Ovary (tissue), 3 donors: Measurements from ENCODE around the gene MBNL2.

Experiments
- POLR2A ChIP-seq: fragments of 450-650 bp; IDR thresholded peaks from one replicate; pipeline ENCODE4 v1.6.1; 2017; ENCODE audit warnings: antibody characterized with exemption, mild to moderate bottlenecking, moderate library complexity
- TF ChIP-seq, protein P1 (sequence below), 3 donors: fragments of 450-650 bp in 2 of 3; fragments of 200-600 bp in 1 of 3; IDR thresholded peaks; one replicate each; pipeline versions ENCODE4 v1.5.1 to v1.8.0; 2016 to 2022; ENCODE audit warnings: antibody characterized with exemption in 3 of 3, mild to moderate bottlenecking in 1 of 3
- donor health status: DM: no; HTN: no; CAD: no.

DNA sequence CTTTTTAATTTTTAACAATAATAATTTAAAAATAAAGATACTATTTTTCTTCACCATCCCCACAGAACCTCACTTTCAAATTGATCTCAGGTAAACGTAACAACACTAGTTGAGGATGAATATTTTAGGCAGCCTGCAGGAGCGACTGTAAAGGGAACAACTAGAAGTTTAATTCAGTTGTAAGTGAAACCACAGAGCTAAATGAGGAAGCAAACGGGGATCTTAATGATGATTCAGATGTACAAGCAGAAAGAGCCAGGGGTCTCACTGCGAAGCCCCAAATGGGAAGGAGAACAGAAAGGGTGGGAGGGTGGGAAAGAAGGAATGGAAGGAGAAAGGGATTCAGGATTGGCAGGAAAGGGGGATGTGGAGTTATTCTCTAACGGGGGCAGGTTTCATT lies 157.3 kb downstream of the MBNL2 start:
- TF ChIP-seq, protein P1, sequence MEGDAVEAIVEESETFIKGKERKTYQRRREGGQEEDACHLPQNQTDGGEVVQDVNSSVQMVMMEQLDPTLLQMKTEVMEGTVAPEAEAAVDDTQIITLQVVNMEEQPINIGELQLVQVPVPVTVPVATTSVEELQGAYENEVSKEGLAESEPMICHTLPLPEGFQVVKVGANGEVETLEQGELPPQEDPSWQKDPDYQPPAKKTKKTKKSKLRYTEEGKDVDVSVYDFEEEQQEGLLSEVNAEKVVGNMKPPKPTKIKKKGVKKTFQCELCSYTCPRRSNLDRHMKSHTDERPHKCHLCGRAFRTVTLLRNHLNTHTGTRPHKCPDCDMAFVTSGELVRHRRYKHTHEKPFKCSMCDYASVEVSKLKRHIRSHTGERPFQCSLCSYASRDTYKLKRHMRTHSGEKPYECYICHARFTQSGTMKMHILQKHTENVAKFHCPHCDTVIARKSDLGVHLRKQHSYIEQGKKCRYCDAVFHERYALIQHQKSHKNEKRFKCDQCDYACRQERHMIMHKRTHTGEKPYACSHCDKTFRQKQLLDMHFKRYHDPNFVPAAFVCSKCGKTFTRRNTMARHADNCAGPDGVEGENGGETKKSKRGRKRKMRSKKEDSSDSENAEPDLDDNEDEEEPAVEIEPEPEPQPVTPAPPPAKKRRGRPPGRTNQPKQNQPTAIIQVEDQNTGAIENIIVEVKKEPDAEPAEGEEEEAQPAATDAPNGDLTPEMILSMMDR (IDR thresholded peaks at IDR 0.05): no peak
- no peak for TF ChIP-seq POLR2A
